ENCODE data around the gene LRRC3. TPM values are rescaled to one million over a fixed set of nuclear protein-coding genes. Genes with fewer than 3 reads are reported as not detected.
"Not testable (repeated sequence)": the region's sequence is repeated elsewhere in the genome, so short reads cannot be mapped to it uniquely, and the experiment has no call there.

Gene LRRC3
- total RNA-seq: not detected in 2 replicates
- polyA plus RNA-seq (2012): not detected

- no peak for DNase-seq (ENCODE audit: low read depth)
Observed at GRCh38 chr21:44454747-44455523, at the start of gene LRRC3. Gene LRRC3, plus strand, starts transcription at chr21:44455510. Its CDS starts 1,135 bp downstream, at chr21:44456645.

GRCh38 chr21:44405948-44406872 lies 49.1 kb upstream of the LRRC3 start:
- no peak for DNase-seq (ENCODE audit: low read depth)

GRCh38 chr21:44406953-44407352 lies 48.4 kb upstream of the LRRC3 start:
- DNase-seq (ENCODE audit: low read depth): no peak

DNA sequence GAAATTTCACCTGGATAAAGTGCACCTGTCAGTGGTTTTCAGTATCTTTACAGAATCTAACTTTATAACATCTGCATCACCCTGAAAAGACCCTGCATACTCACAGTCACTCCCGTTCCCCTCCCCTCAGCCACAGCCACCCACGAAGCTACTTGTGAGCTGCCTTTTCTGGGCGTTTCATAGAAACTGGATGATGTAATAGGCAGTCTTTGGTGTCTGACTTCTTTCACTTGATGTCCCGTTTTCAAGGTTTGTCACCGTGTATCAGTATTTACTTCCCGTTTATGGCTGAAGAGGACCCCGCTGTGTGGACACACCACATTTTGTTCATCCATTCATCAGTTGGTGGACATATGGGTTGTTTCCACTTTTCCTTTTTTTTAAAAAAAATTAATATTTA lies 47.8 kb upstream of the LRRC3 start:
- no peak for DNase-seq (ENCODE audit: low read depth)

GRCh38 chr21:44408226-44408625 lies 47.1 kb upstream of the LRRC3 start:
- DNase-seq (ENCODE audit: low read depth): no peak

DNA sequence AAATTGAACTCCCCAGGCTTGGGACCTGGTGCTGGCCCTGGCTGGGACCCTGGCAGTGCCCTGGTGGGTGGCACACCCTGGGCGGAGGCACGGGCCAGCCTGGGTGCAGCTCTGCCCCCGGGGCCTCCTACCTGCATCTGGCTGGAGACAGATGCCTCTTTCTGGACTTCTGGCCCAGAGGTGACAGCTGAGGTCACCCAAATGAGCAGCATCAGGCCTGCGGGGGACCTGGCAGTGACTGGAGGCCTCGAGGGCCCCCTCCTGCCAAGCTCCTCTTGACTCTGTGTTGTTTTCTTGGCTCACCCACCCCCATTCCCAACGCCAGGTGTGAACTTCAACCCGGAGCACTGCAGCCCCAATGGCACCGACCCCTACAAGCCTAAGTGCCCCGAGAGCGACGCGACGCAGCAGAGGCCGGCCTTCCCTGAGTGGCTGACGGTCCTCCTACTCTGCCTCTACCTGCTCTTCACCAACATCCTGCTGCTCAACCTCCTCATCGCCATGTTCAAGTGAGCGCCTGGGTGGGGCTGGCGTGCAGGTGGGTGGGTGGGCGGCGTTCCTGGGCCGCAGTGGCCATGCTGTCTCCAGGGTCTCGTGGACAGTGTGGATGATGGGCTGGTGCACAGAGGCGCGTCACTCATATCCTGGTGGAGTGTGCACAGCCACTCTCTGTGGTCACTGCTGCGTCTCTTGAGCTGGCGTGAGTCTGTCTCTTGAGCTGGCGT lies 41.6 kb upstream of the LRRC3 start:
- DNase-seq (ENCODE audit: low read depth): no peak

- DNase-seq (ENCODE audit: low read depth): no peak
Observed at GRCh38 chr21:44414291-44415072, 40.8 kb upstream of the LRRC3 start.

DNA sequence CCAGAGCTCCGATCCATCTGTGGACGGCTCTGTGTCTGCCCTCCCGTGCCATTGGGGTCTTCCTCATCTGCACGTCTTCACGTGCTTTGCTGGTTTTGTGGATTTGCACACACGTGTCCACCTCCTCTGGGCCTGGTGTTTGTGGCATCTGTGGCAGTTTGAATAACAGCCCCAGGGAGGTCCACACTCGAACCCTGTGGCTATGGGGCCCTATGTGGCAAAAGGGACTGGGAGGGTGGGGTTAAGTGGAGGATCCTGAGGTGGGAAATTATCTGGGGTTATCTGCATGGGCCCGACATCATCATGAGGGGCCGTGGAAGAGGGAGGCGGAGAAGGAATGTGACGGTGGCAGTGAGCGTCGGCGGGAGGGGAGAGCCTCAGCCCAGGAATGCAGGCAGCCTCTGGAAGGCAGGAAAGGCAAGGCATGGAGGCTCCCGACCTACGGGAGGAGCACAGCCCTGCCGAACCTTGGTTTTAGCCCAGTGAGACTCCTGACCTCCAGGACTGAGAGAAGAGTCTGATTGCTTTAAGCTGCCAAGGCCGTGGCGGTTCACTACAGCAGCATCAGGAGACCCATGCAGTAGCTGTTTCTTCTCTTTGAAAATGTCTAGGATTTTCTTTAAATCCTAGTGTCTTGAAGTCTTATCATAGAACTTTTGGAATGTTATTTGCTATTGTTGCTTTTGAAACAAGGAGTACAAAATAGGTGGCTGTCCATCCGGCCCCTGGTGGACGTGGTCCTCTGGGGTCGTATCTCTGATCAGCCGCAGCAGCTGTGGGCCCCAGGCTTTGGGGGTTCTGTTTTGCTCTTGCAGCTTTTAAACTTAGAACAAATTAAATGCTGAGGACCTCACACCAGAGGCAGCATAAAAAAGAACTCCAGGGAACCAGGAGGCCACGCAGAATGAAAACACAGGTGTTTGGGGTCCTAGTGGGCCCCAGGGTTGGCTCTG lies 40.0 kb upstream of the LRRC3 start:
- no peak for DNase-seq (ENCODE audit: low read depth)

DNA sequence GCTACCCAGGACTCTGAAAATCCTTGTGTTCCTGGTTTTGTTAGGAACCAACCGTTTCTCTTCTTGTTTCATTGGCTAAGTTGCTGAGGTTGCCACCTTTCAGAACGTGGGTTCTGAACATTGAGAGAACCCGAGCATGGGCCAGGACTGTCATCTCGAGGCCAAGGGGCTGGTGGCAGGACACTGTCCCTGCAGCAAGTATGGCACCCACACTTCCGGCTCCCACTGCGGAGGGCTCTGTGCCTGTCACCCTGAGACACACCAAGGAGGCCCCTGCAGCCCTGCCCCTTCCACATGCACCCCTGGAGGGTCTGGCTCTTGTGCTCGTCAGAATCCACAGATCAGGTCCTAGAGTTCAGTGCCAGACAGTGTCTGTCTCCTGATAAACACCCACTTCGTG lies 39.1 kb upstream of the LRRC3 start:
- DNase-seq (ENCODE audit: low read depth): no peak

DNA sequence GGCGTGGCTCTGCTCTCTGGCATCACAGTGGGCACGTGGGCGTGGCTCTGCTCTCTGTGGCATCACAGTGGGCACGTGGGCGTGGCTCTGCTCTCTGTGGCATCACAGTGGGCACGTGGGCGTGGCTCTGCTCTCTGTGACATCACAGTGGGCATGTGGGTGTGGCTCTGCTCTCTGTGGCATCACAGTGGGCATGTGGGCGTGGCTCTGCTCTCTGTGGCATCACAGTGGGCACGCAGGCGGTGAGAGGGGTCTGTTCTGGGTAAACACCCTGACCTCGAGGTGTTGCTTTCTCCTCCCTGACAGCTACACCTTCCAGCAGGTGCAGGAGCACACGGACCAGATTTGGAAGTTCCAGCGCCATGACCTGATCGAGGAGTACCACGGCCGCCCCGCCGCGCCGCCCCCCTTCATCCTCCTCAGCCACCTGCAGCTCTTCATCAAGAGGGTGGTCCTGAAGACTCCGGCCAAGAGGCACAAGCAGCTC lies 37.6 kb upstream of the LRRC3 start:
- DNase-seq (ENCODE audit: low read depth): not testable (repeated sequence)

- DNase-seq (ENCODE audit: low read depth): no peak
Observed at GRCh38 chr21:44418108-44418875, 37.0 kb upstream of the LRRC3 start.

DNA sequence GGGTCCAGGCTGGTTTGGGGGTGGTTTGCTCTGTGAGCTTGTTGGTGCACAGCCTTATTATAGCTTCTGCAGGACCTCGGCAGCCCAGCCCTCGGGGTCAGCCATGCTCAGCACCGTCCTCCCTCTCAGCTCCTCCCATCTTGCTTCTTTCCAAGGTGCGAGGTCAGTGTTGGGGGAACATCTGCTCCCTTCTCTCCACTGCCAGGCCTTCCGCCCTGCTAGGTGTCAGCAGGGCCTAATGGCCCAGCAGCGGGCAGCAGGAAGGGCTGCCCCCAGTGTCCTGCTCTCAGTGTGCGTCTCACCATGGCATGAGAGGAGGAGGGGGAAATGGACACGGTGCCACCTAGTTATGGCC lies 36.5 kb upstream of the LRRC3 start:
- DNase-seq (ENCODE audit: low read depth): no peak

GRCh38 chr21:44419679-44420078 lies 35.6 kb upstream of the LRRC3 start:
- no peak for DNase-seq (ENCODE audit: low read depth)

DNA sequence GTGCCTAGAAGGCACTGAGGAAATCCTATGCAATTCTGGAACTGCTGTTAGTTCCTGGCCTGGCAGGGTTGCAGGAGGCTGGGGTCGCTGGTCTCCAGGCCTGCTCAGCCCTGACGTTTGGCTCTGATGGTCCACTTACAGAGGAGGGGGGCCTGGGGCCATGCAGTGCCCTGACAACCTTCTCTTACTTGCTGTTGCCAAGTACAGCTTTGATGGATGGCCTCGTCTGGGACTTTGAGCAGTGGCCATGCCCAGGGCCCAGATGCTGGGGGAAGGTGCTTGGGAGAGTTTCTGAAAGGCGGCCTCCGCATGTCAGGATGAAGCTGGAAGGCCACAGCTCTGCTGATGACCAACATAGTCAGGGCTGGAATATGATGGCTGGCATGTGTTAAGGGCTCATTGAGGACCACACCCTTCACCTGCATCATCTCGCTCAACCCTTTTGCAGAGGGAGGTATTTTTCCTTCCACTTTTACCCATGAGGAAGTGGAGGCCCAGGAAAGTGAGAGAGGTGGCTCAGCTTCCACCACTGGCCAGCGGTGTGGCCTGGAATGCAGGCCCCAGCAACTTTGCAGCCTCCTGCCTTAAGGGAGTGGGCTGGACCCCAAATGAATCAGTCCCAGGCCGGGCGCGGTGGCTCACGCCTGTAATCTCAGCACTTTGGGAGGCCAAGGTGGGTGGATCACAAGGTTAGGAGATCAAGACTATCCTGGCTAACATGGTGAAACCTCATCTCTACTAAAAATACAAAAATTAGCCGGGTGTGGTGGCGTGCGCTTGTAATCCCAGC lies 34.7 kb upstream of the LRRC3 start:
- no peak for DNase-seq (ENCODE audit: low read depth)

DNA sequence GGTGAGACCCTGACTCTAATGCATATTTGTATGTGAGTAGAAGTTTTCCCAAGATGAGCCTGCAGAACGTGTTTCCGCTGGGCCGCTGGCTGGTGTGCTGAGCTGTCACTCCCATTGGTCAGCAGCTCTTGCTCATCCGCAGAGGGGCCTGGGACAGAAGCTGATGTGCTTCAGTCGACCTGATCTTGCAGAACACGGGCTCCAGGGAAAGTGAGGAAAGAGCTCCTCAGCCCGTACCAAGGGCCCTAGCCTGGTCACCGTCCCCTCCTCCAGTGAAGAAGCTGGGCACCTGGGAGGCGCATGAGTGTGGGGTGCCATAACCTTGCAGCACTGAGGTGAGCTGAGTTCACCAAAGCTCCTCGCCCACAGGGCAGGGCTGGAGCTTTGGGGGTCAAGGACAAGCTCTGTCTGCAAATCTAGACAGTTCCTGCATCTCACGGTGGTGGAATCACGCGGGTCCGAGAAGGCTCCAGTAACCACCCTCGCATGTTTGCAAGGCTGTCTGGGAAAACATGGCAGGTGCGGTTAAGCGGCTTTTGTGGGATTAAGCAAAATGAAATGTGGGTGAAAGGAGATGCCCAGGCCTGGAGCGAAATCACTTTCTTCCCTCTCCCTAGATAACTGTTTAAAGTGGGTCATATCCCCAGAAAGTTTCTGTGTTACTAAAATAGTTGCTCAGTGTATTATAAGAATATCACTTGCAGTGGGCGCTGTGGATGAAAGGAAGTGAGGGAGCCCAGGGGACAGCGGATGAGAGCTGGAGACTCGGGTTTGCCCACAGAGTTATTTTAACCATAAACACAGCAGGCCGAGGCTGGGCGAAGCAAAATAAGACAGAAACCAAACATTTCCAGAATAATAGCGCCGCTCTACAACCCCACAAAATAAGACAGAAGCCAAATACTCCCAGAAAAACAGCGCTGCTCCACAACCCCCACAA lies 33.1 kb upstream of the LRRC3 start:
- DNase-seq (ENCODE audit: low read depth): no peak

- DNase-seq (ENCODE audit: low read depth): no peak
Observed at GRCh38 chr21:44423312-44423821, 31.9 kb upstream of the LRRC3 start.
